Raji (cell line): ENCODE data around the gene BAZ2A.

Experiments
- POLR2A ChIP-seq: IDR thresholded peaks from 2 replicates; pipeline ENCODE4 v1.6.1; 2011; ENCODE audit warnings: low read depth, low read length, control low read depth; ENCODE audit not compliant: insufficient read depth

Gene BAZ2A

GRCh38 chr12:56637621-56638020, 7.5 kb upstream of the BAZ2A start:
- no peak for TF ChIP-seq POLR2A

GRCh38 chr12:56636675-56637540, 6.8 kb upstream of the BAZ2A start:
- no peak for TF ChIP-seq POLR2A

GRCh38 chr12:56635806-56636674, 5.9 kb upstream of the BAZ2A start:
- peak; percentile 68 for TF ChIP-seq POLR2A

- peak; percentile 50 for TF ChIP-seq POLR2A
These were observed 5.0 kb upstream of the BAZ2A start for GRCh38 chr12:56634837-56635791.

- TF ChIP-seq POLR2A: no peak
These were observed 4.2 kb upstream of the BAZ2A start for GRCh38 chr12:56634242-56634836.

GRCh38 chr12:56633468-56634241, 3.5 kb upstream of the BAZ2A start:
- TF ChIP-seq POLR2A: no peak

GRCh38 chr12:56632701-56633467, 2.8 kb upstream of the BAZ2A start:
- no peak for TF ChIP-seq POLR2A

GRCh38 chr12:56631790-56632700, 1.9 kb upstream of the BAZ2A start:
- TF ChIP-seq POLR2A: no peak; the same call in 1 of the 2 replicates

- TF ChIP-seq POLR2A: no peak
These were observed 507 bp downstream of the BAZ2A start for GRCh38 chr12:56629459-56630179.

- no peak; the same call in 1 of the 2 replicates for TF ChIP-seq POLR2A
These were observed 1.3 kb downstream of the BAZ2A start for GRCh38 chr12:56628671-56629458.
